NT2/D1 (cell line): ENCODE data around the gene DEFB124.

Experiments used
- YY1 ChIP-seq: IDR thresholded peaks from 2 replicates; pipeline ENCODE4 v1.6.1; 2011; ENCODE audit not compliant: insufficient read length, insufficient read depth
- ZNF274 ChIP-seq: IDR thresholded peaks from 2 replicates; pipeline ENCODE4 v1.6.1; 2011; ENCODE audit warnings: mild to moderate bottlenecking, low read depth, low read length

GRCh38 chr20:31415653-31416052 lies 59.3 kb downstream of the DEFB124 start:
- TF ChIP-seq YY1, result no peak
- TF ChIP-seq ZNF274, result no peak
